ENCODE data around the gene RASL10B.

The RASL10B gene

GRCh38 chr17:35742896-35743477, 11.5 kb downstream of the RASL10B start:
- DNase-seq (ENCODE audit: low read depth in 1 of 2, low spot score in 1 of 2), result no peak
- Histone ChIP-seq H3K4me3 (replicated peaks; ENCODE audit: insufficient read depth, low read length) (no peak overlapping the region), H3K27me3 (ENCODE audit: insufficient read depth, poor library complexity, severe bottlenecking) (peaks cover 17% of the 10 kb centered on the region), H3K27ac (replicated peaks) (no peak overlapping the region)
- TF ChIP-seq CTCF (IDR thresholded peaks at IDR 0.05; ENCODE audit: insufficient read depth, low read length) (no peak), REST (IDR thresholded peaks at IDR 0.05; ENCODE audit: insufficient replicate concordance, low read depth) (no peak), SPI1 (IDR thresholded peaks at IDR 0.05; ENCODE audit: borderline replicate concordance, low read depth) (no peak), GABPA (IDR thresholded peaks at IDR 0.05; ENCODE audit: low read depth) (no peak), POLR2AphosphoS5 (IDR thresholded peaks at IDR 0.05; ENCODE audit: low read depth) (no peak)

- H3K27me3 ChIP-seq (ENCODE audit: insufficient read depth, poor library complexity, severe bottlenecking), result peaks cover 17% of the 10 kb centered on the region
- TF ChIP-seq SPI1 (IDR thresholded peaks at IDR 0.05; ENCODE audit: borderline replicate concordance, low read depth), result peak; percentile 86
- TF ChIP-seq CTCF (IDR thresholded peaks at IDR 0.05; ENCODE audit: insufficient read depth, low read length), result no peak
- TF ChIP-seq POLR2AphosphoS5 (IDR thresholded peaks at IDR 0.05; ENCODE audit: low read depth), result no peak
- no peak for TF ChIP-seq GABPA (IDR thresholded peaks at IDR 0.05; ENCODE audit: low read depth)
- peak; percentile 98 for TF ChIP-seq REST (IDR thresholded peaks at IDR 0.05; ENCODE audit: insufficient replicate concordance, low read depth)
- DNase-seq (ENCODE audit: low read depth in 1 of 2, low spot score in 1 of 2), result peak; percentile 36 to 72
Observed at GRCh38 chr17:35743626-35744328, 12.3 kb downstream of the RASL10B start.

GRCh38 chr17:35744830-35745229, 13.4 kb downstream of the RASL10B start:
- TF ChIP-seq SPI1 (IDR thresholded peaks at IDR 0.05; ENCODE audit: borderline replicate concordance, low read depth) (no peak), CTCF (IDR thresholded peaks at IDR 0.05; ENCODE audit: insufficient read depth, low read length) (no peak), REST (IDR thresholded peaks at IDR 0.05; ENCODE audit: insufficient replicate concordance, low read depth) (no peak), POLR2AphosphoS5 (IDR thresholded peaks at IDR 0.05; ENCODE audit: low read depth) (no peak), GABPA (IDR thresholded peaks at IDR 0.05; ENCODE audit: low read depth) (no peak)
- no peak overlapping the region for H3K4me3 ChIP-seq (replicated peaks; ENCODE audit: insufficient read depth, low read length)
- no peak overlapping the region for H3K27ac ChIP-seq (replicated peaks)
- peaks cover 26% of the 10 kb centered on the region for H3K27me3 ChIP-seq (ENCODE audit: insufficient read depth, poor library complexity, severe bottlenecking)
- no peak for DNase-seq (ENCODE audit: low read depth in 1 of 2, low spot score in 1 of 2)

More at GRCh38 chr17:35743626-35744328, 12.3 kb downstream of the RASL10B start:
- Histone ChIP-seq H3K4me3 (replicated peaks; ENCODE audit: insufficient read depth, low read length) (no peak overlapping the region), H3K27ac (replicated peaks) (no peak overlapping the region)

All from HL-60 (cell line).